ENCODE measurements around the gene VAC14.
"Not testable (repeated sequence)": the region's sequence is repeated elsewhere in the genome, so short reads cannot be mapped to it uniquely, and the experiment has no call there.

The VAC14 gene

DNA sequence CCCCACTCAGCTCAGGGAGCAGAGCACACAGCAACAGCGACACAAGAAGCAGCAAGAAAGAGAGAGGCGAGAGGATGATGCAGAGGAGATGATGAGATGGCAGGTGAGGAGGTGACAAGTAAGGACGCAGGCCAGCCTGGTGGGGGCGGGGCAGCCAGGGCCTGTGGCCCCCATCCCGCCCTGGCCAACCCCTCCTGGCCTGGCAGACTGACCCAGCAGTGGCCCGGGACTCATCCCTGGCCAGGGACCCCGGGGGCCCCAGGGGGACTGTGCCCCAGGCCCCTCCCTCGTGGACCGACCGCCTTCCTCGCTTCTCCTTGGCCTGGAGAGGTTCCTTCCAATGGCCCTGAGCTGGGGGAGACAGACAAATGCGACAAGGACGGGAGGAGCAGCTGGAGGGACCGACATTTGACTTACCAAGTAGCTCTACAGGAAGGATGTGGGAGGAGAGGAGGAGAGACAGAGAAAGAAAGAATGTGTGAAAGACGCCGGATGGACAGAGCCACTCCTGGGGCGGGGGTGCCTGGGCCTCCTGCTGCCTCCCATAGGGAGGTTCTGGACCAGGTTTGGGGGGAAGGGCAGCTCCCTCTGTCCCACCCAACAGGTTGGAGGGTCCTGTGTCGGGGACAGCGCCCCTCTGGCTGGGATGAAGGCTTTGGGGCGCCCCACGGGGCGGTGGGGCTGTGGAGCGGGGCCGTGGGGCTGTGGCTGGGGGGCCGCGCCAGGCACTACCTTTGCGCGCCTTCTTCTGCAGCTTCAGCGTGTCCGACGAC is 121.9 kb downstream of the VAC14 start:
- H3K27ac ChIP-seq (ENCODE audit: low read depth, low read length), result no peak overlapping the region
- H2AFZ ChIP-seq (ENCODE audit: low read length, unreplicated experiment), result no peak overlapping the region
- no peaks in the 10 kb centered on the region for H3K27me3 ChIP-seq (ENCODE audit: insufficient read depth, low read length)
- H3K4me3 ChIP-seq (ENCODE audit: low read depth, low read length), result no peak overlapping the region
- H3K4me1 ChIP-seq (ENCODE audit: control insufficient read depth, insufficient read depth, low read length, unreplicated experiment), result peaks cover 17% of the 10 kb centered on the region
- peaks cover 38% of the 10 kb centered on the region for H3K79me2 ChIP-seq (ENCODE audit: control insufficient read depth, insufficient read depth, low read length, unreplicated experiment)
- H3K36me3 ChIP-seq (ENCODE audit: insufficient read depth, low read length), result peaks cover 5% of the 10 kb centered on the region; the same call in 1 of the 2 replicates

DNA sequence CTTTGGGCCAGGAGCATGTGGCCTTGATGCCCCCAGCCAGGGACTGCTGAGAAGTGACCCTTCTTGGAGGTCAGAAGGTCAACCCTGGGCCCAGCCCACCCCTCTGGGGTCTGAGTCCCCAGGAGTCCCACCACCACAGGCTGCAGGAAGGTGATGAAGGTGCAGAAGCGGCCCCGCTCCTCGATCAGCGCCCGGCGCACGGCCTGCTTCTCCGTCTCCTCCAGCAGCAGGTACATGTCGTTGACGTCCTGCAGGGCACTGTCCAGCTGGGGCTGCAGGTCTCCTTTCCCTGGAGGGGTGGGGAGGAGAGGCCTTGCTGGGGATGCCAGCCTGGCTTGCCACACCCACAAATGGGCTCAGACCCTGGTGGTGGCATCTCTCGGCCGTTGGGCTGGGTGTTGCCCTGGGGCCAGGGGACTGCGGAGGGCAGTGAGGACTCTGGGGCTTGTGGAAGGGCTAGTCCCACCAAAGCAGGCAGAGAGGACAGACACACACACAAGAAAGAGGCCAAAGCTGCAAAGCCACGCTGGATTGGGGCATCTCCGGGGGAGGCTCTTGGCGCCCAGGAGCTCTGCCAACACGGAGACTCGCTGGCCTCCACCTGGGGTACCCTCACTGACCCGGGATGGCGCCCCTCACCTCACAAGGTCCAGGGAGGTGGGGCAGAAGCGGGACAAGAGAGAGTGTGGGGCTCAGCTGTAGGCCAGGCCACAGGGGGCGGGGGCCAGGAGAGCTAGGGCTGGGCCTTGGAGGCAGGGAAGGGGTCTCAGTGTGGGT is 122.6 kb downstream of the VAC14 start:
- Histone ChIP-seq H3K36me3 (ENCODE audit: insufficient read depth, low read length) (peaks cover 6% of the 10 kb centered on the region; the same call in 1 of the 2 replicates), H3K27ac (ENCODE audit: low read depth, low read length) (no peak overlapping the region), H3K4me3 (ENCODE audit: low read depth, low read length) (no peak overlapping the region)

DNA sequence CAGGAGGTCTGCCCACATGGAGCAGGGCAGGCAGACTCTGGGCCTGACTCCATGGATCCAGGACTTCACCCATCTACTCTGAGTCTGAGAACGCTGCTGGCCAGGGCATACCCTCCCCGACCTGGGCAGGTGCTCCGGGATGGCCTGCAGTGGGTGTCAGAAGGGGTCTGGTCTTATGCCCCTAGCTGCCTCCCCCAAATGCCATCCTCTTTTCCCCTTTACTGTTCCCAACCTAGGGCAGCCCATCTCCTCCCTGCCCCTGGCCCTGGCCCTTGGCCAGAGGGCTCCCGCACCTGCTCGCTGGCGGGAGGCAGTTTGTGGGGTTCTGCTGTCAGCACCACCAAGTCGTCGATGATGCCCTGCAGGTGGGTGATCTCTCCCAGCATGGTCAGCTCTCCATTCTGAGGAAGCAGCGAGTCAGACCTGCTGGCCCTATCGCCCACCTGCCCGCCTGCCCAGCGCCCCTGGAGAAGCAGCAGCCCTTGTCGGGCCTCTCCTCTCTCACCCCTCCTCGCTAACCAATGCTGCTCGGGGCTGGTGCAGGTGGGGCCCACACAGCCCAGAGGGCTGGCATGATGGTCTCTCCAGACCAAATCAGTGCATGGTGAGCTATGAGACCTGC is 123.3 kb downstream of the VAC14 start:
- Histone ChIP-seq H3K36me3 (ENCODE audit: insufficient read depth, low read length) (peaks cover 6% of the 10 kb centered on the region; the same call in 1 of the 2 replicates), H3K79me2 (ENCODE audit: control insufficient read depth, insufficient read depth, low read length, unreplicated experiment) (peaks cover 23% of the 10 kb centered on the region), H2AFZ (ENCODE audit: low read length, unreplicated experiment) (no peak overlapping the region), H3K27ac (ENCODE audit: low read depth, low read length) (no peak overlapping the region), H3K4me1 (ENCODE audit: control insufficient read depth, insufficient read depth, low read length, unreplicated experiment) (peaks cover 7% of the 10 kb centered on the region), H3K4me3 (ENCODE audit: low read depth, low read length) (no peak overlapping the region), H3K27me3 (ENCODE audit: insufficient read depth, low read length) (no peaks in the 10 kb centered on the region)

More for the DNA sequence above, 122.6 kb downstream of the VAC14 start:
- no peaks in the 10 kb centered on the region for H3K27me3 ChIP-seq (ENCODE audit: insufficient read depth, low read length)
- no peak overlapping the region for H2AFZ ChIP-seq (ENCODE audit: low read length, unreplicated experiment)
- H3K4me1 ChIP-seq (ENCODE audit: control insufficient read depth, insufficient read depth, low read length, unreplicated experiment), result peaks cover 9% of the 10 kb centered on the region
- H3K79me2 ChIP-seq (ENCODE audit: control insufficient read depth, insufficient read depth, low read length, unreplicated experiment), result peaks cover 30% of the 10 kb centered on the region

DNA sequence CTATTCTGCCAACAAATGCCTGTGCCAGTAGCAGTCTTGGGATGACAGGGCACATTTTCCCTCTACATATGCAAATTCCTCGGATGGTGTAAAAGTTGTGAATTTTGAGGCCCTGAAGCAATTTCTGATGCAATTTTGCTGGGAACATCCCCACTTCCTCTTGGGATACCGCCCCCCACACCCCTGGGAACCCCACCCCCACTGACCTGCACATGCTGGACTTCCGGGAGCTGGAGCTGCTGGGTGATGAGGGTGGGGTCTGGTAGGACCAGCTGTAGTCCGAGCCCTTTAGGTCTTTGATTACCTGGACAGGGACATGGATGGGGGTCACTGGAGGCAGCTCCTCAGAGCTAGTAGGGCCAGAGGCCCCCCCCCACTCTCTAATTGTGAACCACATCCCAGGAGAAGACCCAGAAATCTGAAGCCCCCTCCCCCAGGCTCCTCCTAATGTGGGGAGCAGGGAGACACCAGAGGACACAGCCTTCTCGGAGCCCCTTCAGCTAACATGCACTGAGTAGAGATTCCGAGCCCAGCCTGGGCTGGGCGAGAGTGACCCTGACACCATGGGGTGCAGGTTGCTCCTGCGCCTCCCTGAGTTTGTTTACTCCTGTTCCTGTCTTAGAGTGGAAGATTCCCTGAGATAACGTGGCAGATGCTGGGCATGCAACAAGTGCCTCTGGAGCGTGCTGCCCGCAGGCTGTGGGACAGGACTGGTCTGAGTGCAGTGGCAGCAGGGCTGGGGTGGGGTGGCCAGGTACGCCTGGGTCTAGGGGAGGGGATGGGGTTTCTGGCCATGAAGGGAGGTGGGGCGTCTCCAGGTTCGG is 124.1 kb downstream of the VAC14 start:
- Histone ChIP-seq H3K36me3 (ENCODE audit: insufficient read depth, low read length) (peaks cover 6% of the 10 kb centered on the region; the same call in 1 of the 2 replicates), H3K4me1 (ENCODE audit: control insufficient read depth, insufficient read depth, low read length, unreplicated experiment) (peaks cover 7% of the 10 kb centered on the region), H3K27me3 (ENCODE audit: insufficient read depth, low read length) (no peaks in the 10 kb centered on the region), H2AFZ (ENCODE audit: low read length, unreplicated experiment) (no peak overlapping the region), H3K27ac (ENCODE audit: low read depth, low read length) (no peak overlapping the region), H3K4me3 (ENCODE audit: low read depth, low read length) (no peak overlapping the region), H3K79me2 (ENCODE audit: control insufficient read depth, insufficient read depth, low read length, unreplicated experiment) (peaks cover 16% of the 10 kb centered on the region)

DNA sequence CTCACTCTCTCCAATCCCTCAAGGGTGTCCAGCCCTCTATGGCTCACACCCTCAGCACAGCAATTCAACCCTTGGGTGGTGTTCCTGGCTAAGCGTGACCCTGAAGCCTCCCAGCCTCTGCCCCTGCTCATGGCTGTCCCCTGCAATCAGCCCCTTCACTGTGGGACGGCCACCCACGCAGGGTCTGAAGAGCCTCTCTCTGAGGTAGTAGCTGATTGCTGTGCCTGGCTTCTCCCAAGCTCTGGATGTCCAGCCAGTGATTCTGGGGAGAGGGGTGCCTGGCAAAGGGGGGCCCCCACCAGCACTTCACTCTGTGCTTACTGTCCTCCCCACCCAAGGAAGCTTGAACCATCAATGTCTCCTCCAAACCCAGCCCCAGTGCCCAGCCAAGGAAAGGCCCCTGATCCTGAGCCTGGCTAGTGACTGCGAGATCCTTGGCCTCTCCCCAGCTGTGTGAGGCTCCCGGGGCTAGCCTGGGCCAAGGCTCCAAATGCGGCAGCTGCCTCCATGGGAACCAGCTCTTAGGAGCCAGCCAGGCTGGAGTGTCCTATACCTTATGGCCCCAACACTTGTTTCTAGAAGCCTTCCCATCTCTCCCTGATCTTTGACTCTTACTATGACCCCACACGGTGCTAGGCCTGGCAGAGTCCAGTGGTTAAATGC is 125.0 kb downstream of the VAC14 start:
- Histone ChIP-seq H3K4me1 (ENCODE audit: control insufficient read depth, insufficient read depth, low read length, unreplicated experiment) (peaks cover under 1% of the 10 kb centered on the region), H3K79me2 (ENCODE audit: control insufficient read depth, insufficient read depth, low read length, unreplicated experiment) (peaks cover 7% of the 10 kb centered on the region), H3K27me3 (ENCODE audit: insufficient read depth, low read length) (no peaks in the 10 kb centered on the region), H3K27ac (ENCODE audit: low read depth, low read length) (no peak overlapping the region), H3K4me3 (ENCODE audit: low read depth, low read length) (no peak overlapping the region), H2AFZ (ENCODE audit: low read length, unreplicated experiment) (no peak overlapping the region), H3K36me3 (ENCODE audit: insufficient read depth, low read length) (peaks cover 6% of the 10 kb centered on the region; the same call in 1 of the 2 replicates)

DNA sequence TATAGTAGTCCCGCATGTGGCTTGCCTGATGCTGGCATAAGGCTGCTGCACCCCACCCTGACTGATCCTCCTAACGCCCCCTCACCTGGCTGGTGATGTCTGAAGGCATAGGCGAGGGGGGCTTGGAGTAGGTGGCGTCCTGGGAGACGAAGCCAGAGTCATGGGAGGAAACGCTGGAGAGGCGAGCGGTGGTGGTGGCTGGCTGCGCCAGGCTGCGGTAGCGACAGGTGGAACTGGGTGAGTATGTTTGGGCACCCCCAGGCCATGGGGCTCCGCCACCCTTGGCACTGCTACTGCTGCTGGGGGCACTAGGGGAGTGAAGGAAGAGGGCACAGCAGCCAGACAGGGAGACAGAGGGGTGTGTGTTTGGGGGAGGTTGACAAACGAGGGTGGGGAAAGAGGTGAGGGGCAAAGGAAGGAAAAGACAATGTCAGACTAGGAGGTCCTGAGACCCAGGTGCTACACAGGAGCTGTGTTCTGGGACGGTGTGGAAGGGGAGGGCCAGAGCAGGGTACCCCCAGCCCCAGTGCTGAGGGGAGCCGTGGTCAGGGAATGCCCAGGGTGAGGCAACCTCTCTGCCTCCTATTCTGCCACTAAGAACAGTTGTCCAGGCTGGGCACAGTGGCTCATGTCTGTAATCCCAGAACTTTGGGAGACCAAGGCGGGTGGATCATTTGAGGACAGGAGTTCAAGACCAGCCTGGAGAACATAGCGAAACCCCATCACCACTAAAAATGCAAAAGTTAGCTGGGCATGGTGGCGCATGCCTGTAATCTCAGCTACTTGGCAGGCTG is 126.5 kb downstream of the VAC14 start:
- Histone ChIP-seq H3K27me3 (ENCODE audit: insufficient read depth, low read length) (no peaks in the 10 kb centered on the region), H3K79me2 (ENCODE audit: control insufficient read depth, insufficient read depth, low read length, unreplicated experiment) (no peaks in the 10 kb centered on the region), H3K4me3 (ENCODE audit: low read depth, low read length) (no peak overlapping the region), H2AFZ (ENCODE audit: low read length, unreplicated experiment) (no peak overlapping the region), H3K4me1 (ENCODE audit: control insufficient read depth, insufficient read depth, low read length, unreplicated experiment) (no peaks in the 10 kb centered on the region), H3K27ac (ENCODE audit: low read depth, low read length) (no peak overlapping the region), H3K36me3 (ENCODE audit: insufficient read depth, low read length) (peaks cover 16% of the 10 kb centered on the region; the same call in 1 of the 2 replicates)

DNA sequence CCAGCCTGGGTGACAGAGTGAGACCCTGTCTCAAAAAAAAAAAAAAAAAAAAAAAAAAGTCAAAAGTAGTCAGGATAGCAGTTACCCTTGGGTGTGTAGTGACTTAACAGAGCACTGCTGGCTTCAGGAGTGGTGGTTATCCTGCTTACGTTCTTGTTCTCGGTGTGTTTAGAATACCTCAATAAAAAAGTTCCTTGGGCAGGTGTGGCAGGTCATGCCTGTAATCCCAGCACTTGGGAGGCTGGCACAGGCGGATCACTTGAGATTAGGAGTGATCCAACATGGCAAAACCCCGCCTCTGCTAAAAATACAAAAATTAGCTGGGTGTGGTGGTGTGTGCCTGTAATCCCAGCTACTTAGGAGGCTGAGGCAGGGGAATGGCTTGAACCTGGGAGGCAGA is 130.0 kb downstream of the VAC14 start:
- H3K36me3 ChIP-seq (ENCODE audit: insufficient read depth, low read length), result peaks cover 32% of the 10 kb centered on the region; the same call in 1 of the 2 replicates
- H3K79me2 ChIP-seq (ENCODE audit: control insufficient read depth, insufficient read depth, low read length, unreplicated experiment); H3K4me3 ChIP-seq (ENCODE audit: low read depth, low read length); H3K27ac ChIP-seq (ENCODE audit: low read depth, low read length); H3K27me3 ChIP-seq (ENCODE audit: insufficient read depth, low read length); H2AFZ ChIP-seq (ENCODE audit: low read length, unreplicated experiment); H3K4me1 ChIP-seq (ENCODE audit: control insufficient read depth, insufficient read depth, low read length, unreplicated experiment): not testable (repeated sequence)

DNA sequence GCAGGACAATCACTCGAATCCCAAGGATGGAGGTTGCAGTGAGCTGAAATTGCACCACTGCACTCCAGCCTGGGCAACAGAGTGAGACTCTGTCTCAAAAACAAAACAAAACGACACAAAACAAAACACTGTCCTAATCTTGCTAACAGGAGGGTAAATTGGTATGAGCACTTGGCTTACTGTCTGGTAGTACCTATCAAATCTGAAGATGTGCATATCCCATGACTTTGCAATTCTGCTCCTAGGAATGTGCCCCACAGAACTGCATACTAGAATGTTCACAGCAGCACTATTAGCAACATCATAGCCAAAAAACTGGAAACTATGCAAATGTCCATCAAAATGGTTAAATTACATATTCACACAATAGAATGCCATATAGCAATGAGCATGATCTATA is 130.8 kb downstream of the VAC14 start:
- H3K36me3 ChIP-seq (ENCODE audit: insufficient read depth, low read length), result peaks cover 34% of the 10 kb centered on the region; the same call in 1 of the 2 replicates
- no peak overlapping the region for H3K4me3 ChIP-seq (ENCODE audit: low read depth, low read length)
- H3K27me3 ChIP-seq (ENCODE audit: insufficient read depth, low read length), result no peaks in the 10 kb centered on the region
- no peak overlapping the region for H2AFZ ChIP-seq (ENCODE audit: low read length, unreplicated experiment)
- no peaks in the 10 kb centered on the region for H3K4me1 ChIP-seq (ENCODE audit: control insufficient read depth, insufficient read depth, low read length, unreplicated experiment)
- H3K27ac ChIP-seq (ENCODE audit: low read depth, low read length), result no peak overlapping the region
- no peaks in the 10 kb centered on the region for H3K79me2 ChIP-seq (ENCODE audit: control insufficient read depth, insufficient read depth, low read length, unreplicated experiment)
